NCI-H2081 treated with DMSO at 0.1 percent for 48 hours (cell line): ENCODE data around the gene SCO1.

Source experiments
- DNase-seq: peaks from one replicate; lab custom pipeline; 2025; lab: John Stamatoyannopoulos, UW

Gene SCO1

GRCh38 chr17:10652984-10653659 lies 44.2 kb downstream of the SCO1 start:
- DNase-seq: no peak

GRCh38 chr17:10651927-10652326 lies 45.4 kb downstream of the SCO1 start:
- no peak for DNase-seq

- no peak for DNase-seq
Measured at GRCh38 chr17:10649602-10650001, 47.7 kb downstream of the SCO1 start.

GRCh38 chr17:10648956-10649355 lies 48.4 kb downstream of the SCO1 start:
- DNase-seq: no peak

- DNase-seq: no peak
Measured at GRCh38 chr17:10648381-10648780, 49.0 kb downstream of the SCO1 start.

GRCh38 chr17:10646392-10646990 lies 50.8 kb downstream of the SCO1 start:
- peak; percentile 2 for DNase-seq

GRCh38 chr17:10640475-10640874 lies 56.9 kb downstream of the SCO1 start:
- no peak for DNase-seq

GRCh38 chr17:10638151-10638550 lies 59.2 kb downstream of the SCO1 start:
- no peak for DNase-seq

- no peak for DNase-seq
Measured at GRCh38 chr17:10635290-10635689, 62.0 kb downstream of the SCO1 start.

- DNase-seq: no peak
Measured at GRCh38 chr17:10633738-10634379, 63.5 kb downstream of the SCO1 start.

GRCh38 chr17:10631701-10632100 lies 65.6 kb downstream of the SCO1 start:
- no peak for DNase-seq

GRCh38 chr17:10631048-10631700 lies 66.2 kb downstream of the SCO1 start:
- DNase-seq: no peak

GRCh38 chr17:10629706-10630105 lies 67.6 kb downstream of the SCO1 start:
- DNase-seq: no peak

GRCh38 chr17:10628756-10629155 lies 68.6 kb downstream of the SCO1 start:
- DNase-seq: no peak

GRCh38 chr17:10626390-10626789 lies 70.9 kb downstream of the SCO1 start:
- no peak for DNase-seq

- DNase-seq: no peak
Measured at GRCh38 chr17:10624969-10625368, 72.4 kb downstream of the SCO1 start.

GRCh38 chr17:10623737-10624338 lies 73.5 kb downstream of the SCO1 start:
- DNase-seq: no peak

GRCh38 chr17:10622617-10623485 lies 74.5 kb downstream of the SCO1 start:
- no peak for DNase-seq
